Ovary (tissue), 9 donors: ENCODE data around the gene ANKS1B. TPM values are rescaled to one million over a fixed set of nuclear protein-coding genes. Genes with fewer than 3 reads are reported as not detected.

Experiments used
- DNase-seq, 5 donors: peaks; one replicate each; pipeline ENCODE4 v3.0.0-alpha.2; 2019 to 2020
- H3K27ac ChIP-seq, 2 donors: fragments of 200-600 bp; one replicate each; pipeline versions ENCODE4 v1.5.1 to v1.8.0; 2019 to 2022
- H3K27me3 ChIP-seq: fragments of 200-600 bp; one replicate; pipeline ENCODE4 v1.8.0; 2022
- H3K36me3 ChIP-seq: fragments of 200-600 bp; sonication (generic); one replicate; pipeline ENCODE4 v1.5.1; 2019
- H3K4me1 ChIP-seq: one replicate; pipeline ENCODE4 v1.8.1; 2013; ENCODE audit warnings: mild to moderate bottlenecking, moderate library complexity; ENCODE audit not compliant: insufficient read depth
- H3K4me3 ChIP-seq: fragments of 200-600 bp; sonication (generic); one replicate; pipeline ENCODE4 v1.5.1; 2017
- H3K9me3 ChIP-seq, 2 donors: fragments of 200-600 bp in 1 of 2; sonication (generic) in 1 of 2; one replicate each; pipeline versions ENCODE4 v1.5.1 to v1.8.1; 2013 to 2019; ENCODE audit warnings: mild to moderate bottlenecking in 1 of 2, moderate library complexity in 1 of 2
- CTCF ChIP-seq, 3 donors: fragments of 450-650 bp in 2 of 3; fragments of 200-600 bp in 1 of 3; IDR thresholded peaks; one replicate each; pipeline versions ENCODE4 v1.5.1 to v1.8.0; 2016 to 2022; ENCODE audit warnings: antibody characterized with exemption in 3 of 3, mild to moderate bottlenecking in 1 of 3
- EP300 ChIP-seq: sonication (generic); formaldehyde crosslinking; IDR thresholded peaks from one replicate; pipeline ENCODE4 v1.6.1; 2017; ENCODE audit warnings: antibody characterized with exemption
- POLR2A ChIP-seq: fragments of 450-650 bp; IDR thresholded peaks from one replicate; pipeline ENCODE4 v1.6.1; 2017; ENCODE audit warnings: antibody characterized with exemption, mild to moderate bottlenecking, moderate library complexity
- WGBS, 3 donors: extraction: QIAGEN DNeasy Blood & Tissue Kit in 1 of 3; methylation state at CpG; one replicate each; pipeline versions ENCODE4 v1.1.5 to v1.1.7; 2013 to 2017; 5-methylcytosine and 5-hydroxymethylcytosine counted together
- intact Hi-C, 4 donors: fragments of 100-400 bp; cut with DNase I; formaldehyde crosslinking; loops; one replicate each; pipeline versions ENCODE4 v1.11.0 to v1.15.1; 2022 to 2023
- polyA plus RNA-seq, 2 donors: library from polyadenylated mRNA; stranded (reverse); fragments of 200-250 nt in 1 of 2; fragments of 350-450 nt in 1 of 2; fragmentation: Illumina TruSeq in 1 of 2; extraction: RNeasy Lipid Tissue Mini Kit (QIAGEN cat#74804) in 1 of 2; gene quantifications; one replicate each; pipeline ENCODE4 v1.2.3, GENCODE V29; 2013 to 2014
- total RNA-seq, 7 donors: library from RNA; depleted of rRNA in 2 of 7; stranded (reverse); fragments of >200 nt in 2 of 7; fragmentation: NEBNext Ultra II Directional in 3 of 7; extraction: Animal tissue kit (Norgen Biotek cat#: 25700) in 3 of 7; gene quantifications; one replicate each; pipeline versions ENCODE4 v1.1.0 to v1.2.4, GENCODE V29; 2016 to 2023
- donor health status: DM: no; HTN: no; CAD: no; lungs with moderate emphysema.
- donor health status: DM: no; HTN: no; CAD: no.
- donor health status: Bipolar disorder and iron deficiency.
- donor health status: DM: yes; HTN: yes; CAD: no.
- donor health status: DM: no; HTN: no; CAD: no.
- donor health status: DM: yes; HTN: yes; CAD: no.

Gene ANKS1B
- total and polyA plus RNA-seq, 9 donors, result 0.80 to 34.9 (median 7.7) TPM

- Histone ChIP-seq H3K27ac (no peak overlapping the region), H3K36me3 (no peaks in the 10 kb centered on the region), H3K4me3 (no peak overlapping the region), H3K4me1 (no peaks in the 10 kb centered on the region), H3K27me3 (no peaks in the 10 kb centered on the region), H3K9me3 (no peaks in the 10 kb centered on the region)
- 78 to 85% (median 78%) methylated on average over 4 of the region's 4 CpGs for WGBS, 3 donors
- TF ChIP-seq POLR2A, result no peak
- no peak for TF ChIP-seq EP300
- intact Hi-C loops, result no loop called here
- DNase-seq, result no peak
Observed at GRCh38 chr12:99906786-99907579, 77.8 kb downstream of the ANKS1B start.

GRCh38 chr12:99901181-99901580 lies 83.6 kb downstream of the ANKS1B start:
- Histone ChIP-seq H3K9me3 (no peaks in the 10 kb centered on the region), H3K27me3 (no peaks in the 10 kb centered on the region), H3K4me3 (no peak overlapping the region), H3K27ac (no peak overlapping the region), H3K4me1 (no peaks in the 10 kb centered on the region), H3K36me3 (no peaks in the 10 kb centered on the region)
- intact Hi-C loops, result no loop called here
- TF ChIP-seq POLR2A, result no peak
- no peak for TF ChIP-seq CTCF (IDR thresholded peaks at IDR 0.05)
- no peak for TF ChIP-seq EP300
- 22 to 35% (median 22%) methylated on average over 2 of the region's 2 CpGs for WGBS, 3 donors
- no peak for DNase-seq

GRCh38 chr12:99898645-99899044 lies 86.1 kb downstream of the ANKS1B start:
- intact Hi-C loops, result no loop called here
- 80 to 91% (median 86%) methylated on average over 5 of the region's 5 CpGs for WGBS, 3 donors
- no peak overlapping the region for H3K27ac ChIP-seq
- no peaks in the 10 kb centered on the region for H3K4me1 ChIP-seq
- H3K4me3 ChIP-seq, result no peak overlapping the region
- H3K9me3 ChIP-seq, result no peaks in the 10 kb centered on the region
- H3K36me3 ChIP-seq, result no peaks in the 10 kb centered on the region
- H3K27me3 ChIP-seq, result no peaks in the 10 kb centered on the region
- TF ChIP-seq CTCF (IDR thresholded peaks at IDR 0.05) (no peak), POLR2A (no peak), EP300 (no peak)
- no peak for DNase-seq

GRCh38 chr12:99879439-99879838 lies 105.3 kb downstream of the ANKS1B start:
- Histone ChIP-seq H3K27me3 (no peaks in the 10 kb centered on the region), H3K27ac (no peak overlapping the region), H3K4me3 (no peak overlapping the region), H3K36me3 (no peaks in the 10 kb centered on the region), H3K9me3 (no peaks in the 10 kb centered on the region), H3K4me1 (no peaks in the 10 kb centered on the region)
- DNase-seq, result no peak
- intact Hi-C loops, result no loop called here
- TF ChIP-seq CTCF (IDR thresholded peaks at IDR 0.05) (no peak), EP300 (no peak), POLR2A (no peak)

GRCh38 chr12:99875081-99875480 lies 109.7 kb downstream of the ANKS1B start:
- no peak for DNase-seq
- intact Hi-C loops, result no loop called here
- no peaks in the 10 kb centered on the region for H3K27me3 ChIP-seq
- TF ChIP-seq POLR2A (no peak), CTCF (IDR thresholded peaks at IDR 0.05) (no peak), EP300 (no peak)
- no peaks in the 10 kb centered on the region for H3K9me3 ChIP-seq
- H3K4me1 ChIP-seq, result no peaks in the 10 kb centered on the region
- H3K4me3 ChIP-seq, result no peak overlapping the region
- no peak overlapping the region for H3K27ac ChIP-seq
- no peaks in the 10 kb centered on the region for H3K36me3 ChIP-seq
